K562 (cell line): ENCODE measurements around the gene RYR1.

ENCODE experiments used
- CGGBP1 ChIP-seq: fragments of 250-450 bp; sonication (Bioruptor Pico); IDR thresholded peaks from 2 replicates; pipeline ENCODE4 v1.9.0; 2021; ENCODE audit warnings: mild to moderate bottlenecking
- EHMT2 ChIP-seq: fragments of 450-650 bp; IDR thresholded peaks from 2 replicates; pipeline ENCODE4 v1.6.1; 2018; ENCODE audit warnings: antibody characterized with exemption
- EP300 ChIP-seq: IDR thresholded peaks from 2 replicates; pipeline ENCODE4 v1.6.1; 2012; ENCODE audit warnings: low read length, improper control_type of control experiment
- HOMEZ ChIP-seq: fragments of 250-450 bp; sonication (Bioruptor Pico); IDR thresholded peaks from 2 replicates; pipeline ENCODE4 v1.4.0; 2020; ENCODE audit warnings: mild to moderate bottlenecking, moderate library complexity

GRCh38 chr19:38537071-38537936 is 103.8 kb downstream of the RYR1 start:
- TF ChIP-seq EHMT2 (no peak), HOMEZ (CRISPR knock-in tag) (no peak), CGGBP1 (CRISPR knock-in tag) (no peak), EP300 (no peak)
